HCT116 (cell line): ENCODE measurements around the gene BCL11A. TPM values are rescaled to one million over a fixed set of nuclear protein-coding genes. Genes with fewer than 3 reads are reported as not detected.

Source experiments
- ATAC-seq: fragments of 200-7000 bp; cut with Tn5 transposase; 2 replicates; pipeline ENCODE4 v1.9.1; 2020; ENCODE audit warnings: mild to moderate bottlenecking, moderate library complexity
- BruUV-seq: library from RNA; stranded (reverse); fragments of 400-500 nt; replicated peaks from 2 replicates; lab custom pipeline; 2021; lab: Mats Ljungman, UMichigan
- CTCF ChIA-PET: fragments of 300-600 bp; sonication (Branson Sonifier 250); formaldehyde crosslinking; loops from one replicate; lab custom pipeline; 2021; ENCODE audit warnings: antibody characterized with exemption; lab: Charles Lee
- POLR2A ChIA-PET: fragments of 300-600, 350-600 bp; sonication (Branson Sonifier 250); formaldehyde crosslinking; loops from one replicate; lab custom pipeline; 2021; ENCODE audit warnings: antibody characterized with exemption; lab: Charles Lee
- RAD21 ChIA-PET, 2 experiments: fragments of 300-600 bp; sonication (Branson Sonifier 250); formaldehyde crosslinking; loops; one replicate each; lab custom pipeline; 2023; ENCODE audit warnings: low total read pairs in 2 of 2; ENCODE audit not compliant: uncharacterized antibody in 2 of 2, unreplicated experiment in 2 of 2, low non-redundant PET in 1 of 2; lab: Charles Lee
- DNase-seq: peaks from one replicate; pipeline ENCODE4 v3.0.0-alpha.2; 2010; ENCODE audit warnings: low read depth, low spot score
- H2AFZ ChIP-seq: fragments of 200-600 bp; shearing (Covaris generic), sonication (generic); 2 replicates; pipeline ENCODE4 v1.6.1; 2017; ENCODE audit warnings: low read depth, mixed run types, mixed read lengths, antibody characterized with exemption, low read length; ENCODE audit not compliant: poor library complexity, severe bottlenecking
- H3K27ac ChIP-seq: 2 replicates; pipeline ENCODE4 v1.5.1; 2012; ENCODE audit warnings: low read depth, low read length
- H3K27me3 ChIP-seq: fragments of 200-600 bp; sonication (generic); 2 replicates; pipeline ENCODE4 v1.6.1; 2016; ENCODE audit warnings: mixed run types, low read length, mixed read lengths; ENCODE audit not compliant: insufficient read depth
- H3K36me3 ChIP-seq, 2 experiments: fragments of 200-500 bp in 1 of 2; fragments of 200-600 bp in 1 of 2; sonication (Bioruptor generic) in 1 of 2; sonication (generic) in 1 of 2; 2 replicates each; pipeline versions ENCODE4 v1.5.1 to v1.6.1; 2014 to 2016; ENCODE audit warnings: low read length in 2 of 2, inconsistent platforms in 1 of 2, mixed read lengths in 1 of 2, mixed run types in 1 of 2; ENCODE audit not compliant: insufficient read depth in 2 of 2, control insufficient read depth in 1 of 2
- H3K4me1 ChIP-seq, 2 experiments: fragments of 200-600 bp in 1 of 2; sonication (generic) in 1 of 2; 2 replicates each; pipeline versions ENCODE4 v1.5.1 to v1.6.1; 2012 to 2017; ENCODE audit warnings: low read length in 2 of 2, inconsistent platforms in 1 of 2, mild to moderate bottlenecking in 1 of 2, mixed read lengths in 1 of 2, mixed run types in 1 of 2, moderate library complexity in 1 of 2; ENCODE audit not compliant: insufficient read depth in 2 of 2, control insufficient read depth in 1 of 2
- H3K4me2 ChIP-seq: fragments of 200-600 bp; sonication (generic); 2 replicates; pipeline ENCODE4 v1.6.1; 2017; ENCODE audit warnings: mixed run types, low read length, mixed read lengths
- H3K4me3 ChIP-seq, 2 experiments: fragments of 200-600 bp in 1 of 2; sonication (generic) in 1 of 2; replicated peaks in 1 of 2; 2 replicates each; pipeline ENCODE4 v1.5.1; 2011 to 2016; ENCODE audit warnings: low read length in 2 of 2, control low read depth in 1 of 2, low read depth in 1 of 2, mild to moderate bottlenecking in 1 of 2, mixed read lengths in 1 of 2, mixed run types in 1 of 2
- H3K79me2 ChIP-seq: fragments of 200-600 bp; sonication (generic); 2 replicates; pipeline ENCODE4 v1.6.1; 2017; ENCODE audit warnings: mild to moderate bottlenecking, mixed run types, low read length, moderate library complexity, mixed read lengths; ENCODE audit not compliant: insufficient read depth
- H3K9ac ChIP-seq: fragments of 200-600 bp; sonication (generic); 2 replicates; pipeline ENCODE4 v1.6.1; 2016; ENCODE audit warnings: low read length, mixed read lengths
- H3K9me2 ChIP-seq: fragments of 200-600 bp; sonication (generic), shearing (Covaris generic); 2 replicates; pipeline ENCODE4 v1.6.1; 2017; ENCODE audit warnings: mixed run types, mild to moderate bottlenecking, moderate library complexity; ENCODE audit not compliant: insufficient read depth
- H3K9me3 ChIP-seq, 2 experiments: fragments of 200-500 bp in 1 of 2; fragments of 200-600 bp in 1 of 2; sonication (Bioruptor generic) in 1 of 2; sonication (generic) in 1 of 2; 2 replicates each; pipeline ENCODE4 v1.6.1; 2014 to 2017; ENCODE audit warnings: low read length in 2 of 2, mixed read lengths in 2 of 2, inconsistent platforms in 1 of 2, low read depth in 1 of 2, mild to moderate bottlenecking in 1 of 2, mixed run types in 1 of 2, moderate library complexity in 1 of 2; ENCODE audit not compliant: control insufficient read depth in 1 of 2, insufficient read depth in 1 of 2
- H4K20me1 ChIP-seq: fragments of 200-600 bp; sonication (generic), shearing (Covaris generic); 2 replicates; pipeline ENCODE4 v1.6.1; 2017; ENCODE audit warnings: mixed run types, mild to moderate bottlenecking, moderate library complexity; ENCODE audit not compliant: insufficient read depth
- CEBPB ChIP-seq: IDR thresholded peaks from 2 replicates; pipeline ENCODE4 v1.6.1; 2012; ENCODE audit warnings: low read depth
- EGR1 ChIP-seq: IDR thresholded peaks from 2 replicates; pipeline ENCODE4 v1.6.1; 2012; ENCODE audit warnings: low read depth
- ELF1 ChIP-seq: IDR thresholded peaks from 2 replicates; pipeline ENCODE4 v1.6.1; 2012; ENCODE audit warnings: low read depth, borderline replicate concordance
- FOSL1 ChIP-seq: IDR thresholded peaks from 2 replicates; pipeline ENCODE4 v1.6.1; 2012; ENCODE audit warnings: low read depth
- JUND ChIP-seq: IDR thresholded peaks from 2 replicates; pipeline ENCODE4 v1.6.1; 2012
- POLR2A ChIP-seq: IDR thresholded peaks from 2 replicates; pipeline ENCODE4 v1.7.0; 2011; ENCODE audit warnings: borderline replicate concordance; ENCODE audit not compliant: insufficient read depth, insufficient read length; ENCODE audit errors: extremely low read depth
- POLR2AphosphoS5 ChIP-seq: IDR thresholded peaks from 2 replicates; pipeline ENCODE4 v1.6.1; 2011; ENCODE audit warnings: mild to moderate bottlenecking, low read depth, low read length, moderate library complexity
- TCF7L2 ChIP-seq: IDR thresholded peaks from 2 replicates; pipeline ENCODE4 v1.7.0; 2011; ENCODE audit warnings: borderline replicate concordance, inconsistent platforms; ENCODE audit not compliant: insufficient read depth, insufficient read length; ENCODE audit errors: extremely low read depth
- intact Hi-C: fragments of 100-400 bp; cut with micrococcal nuclease; formaldehyde crosslinking; loops from 2 replicates; pipeline ENCODE4 v1.10.0; 2022
- total RNA-seq: library from RNA; stranded (reverse); gene quantifications from one replicate; pipeline ENCODE4 v1.2.1, GENCODE V29; 2021; ENCODE audit not compliant: unreplicated experiment
- TF ChIP-seq, protein P1 (sequence below): IDR thresholded peaks from 2 replicates; pipeline ENCODE4 v1.6.1; 2012
- TF ChIP-seq, protein P2 (sequence below), 3 experiments: fragments of 200-600 bp in 1 of 3; sonication (generic) in 1 of 3; IDR thresholded peaks in 2 of 3; conservative IDR thresholded peaks in 1 of 3; 2 replicates each; pipeline ENCODE4 v1.5.1; 2012 to 2017; ENCODE audit warnings: low read depth in 2 of 3, low read length in 2 of 3, antibody characterized with exemption in 1 of 3, borderline replicate concordance in 1 of 3, control low read depth in 1 of 3, mild to moderate bottlenecking in 1 of 3, mixed read lengths in 1 of 3, mixed run types in 1 of 3, moderate library complexity in 1 of 3; ENCODE audit not compliant: insufficient read depth in 1 of 3
- TF ChIP-seq, protein P3 (sequence below): IDR thresholded peaks from 2 replicates; pipeline ENCODE4 v1.6.1; 2011; ENCODE audit warnings: mild to moderate bottlenecking, low read length, moderate library complexity; ENCODE audit not compliant: insufficient replicate concordance; ENCODE audit errors: extremely low read depth
- TF ChIP-seq, protein P4 (sequence below): IDR thresholded peaks from 2 replicates; pipeline ENCODE4 v1.6.1; 2012

BCL11A gene
- total RNA-seq, 1 experiment from 2014 or later, result 0.71 TPM

DNA sequence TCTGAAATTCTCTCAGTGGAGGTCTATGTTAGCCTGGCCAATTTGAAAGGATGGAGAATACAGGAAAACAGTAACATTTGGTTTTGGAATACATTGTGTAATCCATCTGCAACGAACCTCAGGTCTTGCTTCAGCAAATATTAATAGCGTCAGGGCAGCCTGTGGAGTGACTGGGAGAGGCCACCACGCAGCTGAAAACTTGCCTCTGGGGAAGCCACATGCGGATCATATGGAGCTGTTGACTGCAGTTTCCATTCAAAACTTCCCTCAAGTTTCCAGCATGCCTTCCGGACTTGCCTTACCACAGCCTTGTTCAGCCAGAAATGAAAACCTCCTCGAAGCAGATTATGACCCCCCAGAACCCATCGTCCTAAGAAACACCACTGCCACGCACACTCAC lies 25.7 kb downstream of the BCL11A start:
- Histone ChIP-seq H4K20me1 (no peaks in the 10 kb centered on the region), H3K4me1 (no peaks in the 10 kb centered on the region), H3K9me2 (no peaks in the 10 kb centered on the region), H3K4me3 (no peak overlapping the region), H3K79me2 (no peaks in the 10 kb centered on the region)
- RAD21 ChIA-PET, result no interaction called here
- TF ChIP-seq JUND (no peak), EGR1 (no peak), ELF1 (no peak), FOSL1 (no peak), POLR2A (no peak), CEBPB (no peak), POLR2AphosphoS5 (no peak), TCF7L2 (no peak)
- TF ChIP-seq, protein P1, sequence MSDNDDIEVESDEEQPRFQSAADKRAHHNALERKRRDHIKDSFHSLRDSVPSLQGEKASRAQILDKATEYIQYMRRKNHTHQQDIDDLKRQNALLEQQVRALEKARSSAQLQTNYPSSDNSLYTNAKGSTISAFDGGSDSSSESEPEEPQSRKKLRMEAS, result no peak
- TF ChIP-seq, protein P2, sequence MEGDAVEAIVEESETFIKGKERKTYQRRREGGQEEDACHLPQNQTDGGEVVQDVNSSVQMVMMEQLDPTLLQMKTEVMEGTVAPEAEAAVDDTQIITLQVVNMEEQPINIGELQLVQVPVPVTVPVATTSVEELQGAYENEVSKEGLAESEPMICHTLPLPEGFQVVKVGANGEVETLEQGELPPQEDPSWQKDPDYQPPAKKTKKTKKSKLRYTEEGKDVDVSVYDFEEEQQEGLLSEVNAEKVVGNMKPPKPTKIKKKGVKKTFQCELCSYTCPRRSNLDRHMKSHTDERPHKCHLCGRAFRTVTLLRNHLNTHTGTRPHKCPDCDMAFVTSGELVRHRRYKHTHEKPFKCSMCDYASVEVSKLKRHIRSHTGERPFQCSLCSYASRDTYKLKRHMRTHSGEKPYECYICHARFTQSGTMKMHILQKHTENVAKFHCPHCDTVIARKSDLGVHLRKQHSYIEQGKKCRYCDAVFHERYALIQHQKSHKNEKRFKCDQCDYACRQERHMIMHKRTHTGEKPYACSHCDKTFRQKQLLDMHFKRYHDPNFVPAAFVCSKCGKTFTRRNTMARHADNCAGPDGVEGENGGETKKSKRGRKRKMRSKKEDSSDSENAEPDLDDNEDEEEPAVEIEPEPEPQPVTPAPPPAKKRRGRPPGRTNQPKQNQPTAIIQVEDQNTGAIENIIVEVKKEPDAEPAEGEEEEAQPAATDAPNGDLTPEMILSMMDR (IDR thresholded peaks at IDR 0.05 in 2 of 3, conservative IDR thresholded peaks at IDR 0.05 in 1 of 3; ENCODE audit: borderline replicate concordance in 1 of 3, insufficient read depth in 1 of 3, low read depth in 2 of 3, low read length in 2 of 3), result no peak
- TF ChIP-seq, protein P3, sequence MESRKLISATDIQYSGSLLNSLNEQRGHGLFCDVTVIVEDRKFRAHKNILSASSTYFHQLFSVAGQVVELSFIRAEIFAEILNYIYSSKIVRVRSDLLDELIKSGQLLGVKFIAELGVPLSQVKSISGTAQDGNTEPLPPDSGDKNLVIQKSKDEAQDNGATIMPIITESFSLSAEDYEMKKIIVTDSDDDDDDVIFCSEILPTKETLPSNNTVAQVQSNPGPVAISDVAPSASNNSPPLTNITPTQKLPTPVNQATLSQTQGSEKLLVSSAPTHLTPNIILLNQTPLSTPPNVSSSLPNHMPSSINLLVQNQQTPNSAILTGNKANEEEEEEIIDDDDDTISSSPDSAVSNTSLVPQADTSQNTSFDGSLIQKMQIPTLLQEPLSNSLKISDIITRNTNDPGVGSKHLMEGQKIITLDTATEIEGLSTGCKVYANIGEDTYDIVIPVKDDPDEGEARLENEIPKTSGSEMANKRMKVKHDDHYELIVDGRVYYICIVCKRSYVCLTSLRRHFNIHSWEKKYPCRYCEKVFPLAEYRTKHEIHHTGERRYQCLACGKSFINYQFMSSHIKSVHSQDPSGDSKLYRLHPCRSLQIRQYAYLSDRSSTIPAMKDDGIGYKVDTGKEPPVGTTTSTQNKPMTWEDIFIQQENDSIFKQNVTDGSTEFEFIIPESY, result no peak
- TF ChIP-seq, protein P4, sequence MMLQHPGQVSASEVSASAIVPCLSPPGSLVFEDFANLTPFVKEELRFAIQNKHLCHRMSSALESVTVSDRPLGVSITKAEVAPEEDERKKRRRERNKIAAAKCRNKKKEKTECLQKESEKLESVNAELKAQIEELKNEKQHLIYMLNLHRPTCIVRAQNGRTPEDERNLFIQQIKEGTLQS, result no peak
- TF ChIP-seq, all 23 proteins: peak for 0
- peaks cover 56% of the 10 kb centered on the region for H3K27me3 ChIP-seq
- no peak for ATAC-seq
- no peak for DNase-seq
- intact Hi-C loops, result no loop called here
- no peaks in the 10 kb centered on the region for H3K9me3 ChIP-seq
- no peak overlapping the region for H3K9ac ChIP-seq
- H2AFZ ChIP-seq, result no peak overlapping the region
- CTCF ChIA-PET, result no interaction called here
- H3K4me2 ChIP-seq, result no peak overlapping the region
- POLR2A ChIA-PET, result no interaction called here
- no TSS peak for BruUV-seq
- H3K27ac ChIP-seq, result no peak overlapping the region
- no peaks in the 10 kb centered on the region for H3K36me3 ChIP-seq
